ENCODE data around the gene TMA7B. TPM values are rescaled to one million over a fixed set of nuclear protein-coding genes. Genes with fewer than 3 reads are reported as not detected.

The TMA7B gene
- total RNA-seq, 8 experiments from 2014 or later = 0.14 to 0.31 (median 0.28) TPM; not detected in 5

DNA sequence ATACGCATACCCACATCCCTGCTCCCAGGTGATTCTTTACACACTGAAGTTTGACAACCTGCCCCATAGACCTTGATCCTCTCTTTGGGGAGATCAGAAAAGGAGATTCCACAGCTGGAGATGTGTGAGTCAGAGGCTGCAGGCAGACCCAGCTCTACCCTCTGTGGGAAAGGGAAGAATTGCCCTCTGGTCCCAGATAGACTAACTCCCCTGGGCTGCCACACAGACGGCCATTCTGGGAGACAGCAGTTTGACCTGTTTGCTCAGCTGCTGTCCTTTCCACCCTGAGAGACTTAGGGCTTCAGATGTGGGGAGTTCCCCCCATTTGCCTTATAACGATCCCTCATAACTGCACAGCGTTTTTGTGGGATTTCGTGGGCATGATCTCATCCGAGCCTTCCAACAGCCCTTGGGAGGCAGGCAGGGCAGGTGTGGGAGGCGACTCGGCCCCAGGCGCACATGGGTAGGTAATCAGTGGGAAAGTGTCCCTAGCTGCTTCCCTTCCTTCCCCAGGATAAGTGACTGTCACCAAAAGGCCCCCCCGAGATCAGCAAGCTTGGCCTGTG, 48.6 kb downstream of the TMA7B start:
- 26 to 63% (median 50%) methylated on average over 2 to 4 of the region's 10 CpGs; no CpG with 5 or more reads in 6 of the 10 experiments for WGBS, 10 experiments
- peak in 4 of 8 experiments; percentile 1 to 59 (median 44) for ATAC-seq (replicated peaks in 6 of 8)
- Histone ChIP-seq H3K4me3 (no peak overlapping the region), H3K4me1 (replicated peaks in 1 of 2) (peaks cover 41 to 42% of the 10 kb centered on the region in 2 donors), H3K27ac (peak overlapping the region; percentile 44 to 72)
- in situ Hi-C loops (cut with MboI; ENCODE audit: low pct_unique_long_range_greater_than_20kb in 2 of 9, low sequenced_read_pairs in 9 of 9, unreplicated experiment in 9 of 9) = no loop called here

DNA sequence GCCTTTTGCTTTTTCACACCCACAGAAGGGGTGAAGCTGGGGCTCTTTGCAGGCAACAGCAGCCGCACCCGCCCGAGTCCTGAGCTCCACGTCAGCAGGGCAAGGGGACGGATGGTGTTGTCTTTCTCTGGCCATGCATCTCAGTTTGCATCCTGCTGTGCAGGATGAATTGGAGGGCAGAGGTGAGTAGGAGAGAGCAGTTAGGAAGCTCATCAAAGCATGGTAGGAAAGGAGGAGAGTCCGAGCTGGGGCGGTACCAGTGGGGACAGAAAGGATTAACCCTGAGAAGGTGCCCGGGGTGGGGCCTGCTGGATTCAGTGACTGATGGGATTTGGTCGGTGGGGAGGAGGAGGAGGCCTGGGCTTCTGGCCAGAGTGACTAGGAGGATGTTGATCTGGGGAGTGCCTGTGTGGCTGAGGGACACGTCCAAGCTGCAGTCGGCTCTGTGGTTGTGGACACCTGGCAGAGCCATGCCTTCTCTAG, 49.1 kb downstream of the TMA7B start:
- in situ Hi-C loops (cut with MboI; ENCODE audit: low pct_unique_long_range_greater_than_20kb in 2 of 9, low sequenced_read_pairs in 9 of 9, unreplicated experiment in 9 of 9) = no loop called here
- 0 to 37% (median 8%) methylated on average over 2 to 7 of the region's 11 CpGs; no CpG with 5 or more reads in 4 of the 10 experiments for WGBS, 10 experiments
- peak overlapping the region; percentile 44 to 72 for H3K27ac ChIP-seq
- peak; percentile 64 to 84 (median 76) for ATAC-seq (replicated peaks in 6 of 8)
- peaks cover 40 to 41% of the 10 kb centered on the region in 2 donors for H3K4me1 ChIP-seq (replicated peaks in 1 of 2)
- no peak overlapping the region for H3K4me3 ChIP-seq

DNA sequence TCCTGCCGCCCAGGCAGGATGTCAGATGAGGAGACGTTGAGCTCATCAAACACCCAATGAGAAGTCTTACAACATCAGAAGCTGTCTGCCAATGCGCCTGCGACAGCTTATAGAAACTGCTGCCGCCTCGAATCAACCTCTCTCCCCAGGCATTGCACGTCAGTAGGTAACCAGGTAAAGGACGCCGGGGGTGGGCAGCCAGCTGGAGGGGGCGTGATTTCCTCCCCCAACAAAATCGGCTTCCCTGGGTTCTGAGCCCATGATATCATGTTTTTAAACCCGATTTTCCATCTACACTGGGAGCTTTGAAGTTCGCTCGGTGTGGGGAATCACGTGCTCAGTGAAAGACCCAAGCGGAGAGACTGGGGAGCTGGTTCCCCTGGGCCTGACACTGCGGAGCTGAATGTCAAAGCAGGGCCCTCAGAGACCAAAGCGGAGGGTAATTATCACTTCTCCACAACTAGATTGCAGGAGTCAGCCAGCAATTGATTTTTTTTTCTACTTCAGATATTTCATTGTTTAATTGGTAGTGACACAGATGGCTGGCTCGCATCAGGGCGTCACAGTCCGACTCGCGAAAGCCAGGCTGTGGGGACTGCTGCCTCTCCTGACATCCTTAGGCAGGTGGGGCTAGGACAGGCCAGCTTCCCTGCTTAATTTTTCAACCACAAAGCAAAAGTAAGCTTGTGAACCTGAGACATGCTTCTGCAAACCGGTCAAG, 49.9 kb downstream of the TMA7B start:
- in situ Hi-C loops (cut with MboI; ENCODE audit: low pct_unique_long_range_greater_than_20kb in 2 of 9, low sequenced_read_pairs in 9 of 9, unreplicated experiment in 9 of 9) = no loop called here
- WGBS, 10 experiments = 21 to 80% (median 40%) methylated on average over 1 to 14 of the region's 24 CpGs
- no peak overlapping the region for H3K4me3 ChIP-seq

DNA sequence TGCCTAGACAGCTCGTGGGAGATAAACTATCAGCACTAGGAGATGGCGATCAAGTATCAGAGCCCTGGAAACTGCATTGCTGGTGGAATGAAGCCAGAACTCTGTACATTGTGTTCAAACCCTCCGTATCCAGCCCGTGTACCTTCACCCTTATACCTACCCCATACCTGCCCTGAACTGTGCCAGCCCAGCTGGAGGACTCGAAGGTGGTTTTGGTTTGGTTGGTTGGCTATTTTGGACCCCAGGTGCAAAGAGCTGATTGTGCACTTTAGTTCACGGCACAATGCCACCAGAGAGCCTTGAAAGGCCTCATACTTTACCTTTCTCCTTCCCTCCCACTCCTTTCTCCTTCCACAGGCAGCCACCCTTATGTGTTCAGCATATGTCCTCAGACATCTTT, 50.5 kb downstream of the TMA7B start:
- in situ Hi-C loops (cut with MboI; ENCODE audit: low pct_unique_long_range_greater_than_20kb in 2 of 9, low sequenced_read_pairs in 9 of 9, unreplicated experiment in 9 of 9) = no loop called here
- WGBS, 10 experiments = 40 to 93% (median 83%) methylated on average over 1 to 4 of the region's 6 CpGs; no CpG with 5 or more reads in 3 of the 10 experiments
- H3K27ac ChIP-seq = peak overlapping the region in 1 of 2 donors; percentile 57
- H3K4me3 ChIP-seq = no peak overlapping the region
- peaks cover 28% of the 10 kb centered on the region in 2 donors for H3K4me1 ChIP-seq (replicated peaks in 1 of 2)
- peak in 1 of 8 experiments; percentile 0 for ATAC-seq (replicated peaks in 6 of 8)

More for the DNA sequence above, 49.9 kb downstream of the TMA7B start:
- peak in 6 of 8 experiments; percentile 22 to 72 (median 60) for ATAC-seq (replicated peaks in 6 of 8)
- peaks cover 34 to 35% of the 10 kb centered on the region in 2 donors for H3K4me1 ChIP-seq (replicated peaks in 1 of 2)
- H3K27ac ChIP-seq = peak overlapping the region; percentile 2 to 72

Other genes with a start within 250 kb of the TMA7B start
- under 1 TPM in 2 of 8 experiments, not detected in 6; 0.04 to 0.38 TPM for gene ENTHD1, start 66.6 kb upstream of the TMA7B start, total RNA-seq
- gene GRAP2, start 59.3 kb upstream of the TMA7B start, total RNA-seq = 1 to 10 TPM in 2 of 8 experiments, under 1 TPM in 3, not detected in 3; 0.46 to 1.2 (median 0.76) TPM
- under 1 TPM; under 0.01 to 0.47 (median 0.22) TPM for gene FAM83F, start 34.6 kb downstream of the TMA7B start, total RNA-seq
- gene TNRC6B, start 217.5 kb downstream of the TMA7B start, total RNA-seq = 10 to 100 TPM; 22.4 to 63.6 (median 29.1) TPM

All from motor neuron (in vitro differentiated cells).